Mesendoderm (in vitro differentiated cells): Measurements from ENCODE around the gene C14orf93.

Experiments
- DNase-seq: peaks from one replicate; pipeline ENCODE4 v3.0.0; 2013
- H2AK5ac ChIP-seq: 2 replicates; pipeline ENCODE4 v1.6.1; 2013; ENCODE audit warnings: low read length, inconsistent platforms
- H2BK120ac ChIP-seq: 2 replicates; pipeline ENCODE4 v1.6.1; 2013; ENCODE audit warnings: low read depth, mild to moderate bottlenecking, low read length, moderate library complexity, mixed read lengths
- H2BK15ac ChIP-seq: replicated peaks from 2 replicates; pipeline ENCODE4 v1.6.1; 2013; ENCODE audit warnings: low read depth, mild to moderate bottlenecking, moderate library complexity
- H2BK5ac ChIP-seq: 2 replicates; pipeline ENCODE4 v1.6.1; 2013; ENCODE audit warnings: low read length, inconsistent platforms
- H3K18ac ChIP-seq: 2 replicates; pipeline ENCODE4 v1.6.1; 2013; ENCODE audit warnings: mild to moderate bottlenecking, low read length, mixed read lengths
- H3K23ac ChIP-seq: one replicate; pipeline ENCODE4 v1.6.1; 2013; ENCODE audit warnings: low read length
- H3K27ac ChIP-seq: 2 replicates; pipeline ENCODE4 v1.5.1; 2013; ENCODE audit warnings: low read depth, mild to moderate bottlenecking, inconsistent platforms, low read length, moderate library complexity
- H3K27me3 ChIP-seq: 2 replicates; pipeline ENCODE4 v1.6.1; 2013; ENCODE audit warnings: low read length, control low read depth, mild to moderate bottlenecking, inconsistent platforms; ENCODE audit not compliant: insufficient read depth, poor library complexity
- H3K36me3 ChIP-seq: 2 replicates; pipeline ENCODE4 v1.6.1; 2013; ENCODE audit warnings: low read length, inconsistent platforms; ENCODE audit not compliant: control insufficient read depth, insufficient read depth
- H3K4ac ChIP-seq: one replicate; pipeline ENCODE4 v1.6.1; 2013; ENCODE audit warnings: low read depth, mild to moderate bottlenecking, low read length, moderate library complexity
- H3K4me1 ChIP-seq: 2 replicates; pipeline ENCODE4 v1.6.1; 2013; ENCODE audit warnings: low read depth, low read length, inconsistent platforms; ENCODE audit not compliant: control insufficient read depth
- H3K4me2 ChIP-seq: 2 replicates; pipeline ENCODE4 v1.6.1; 2013; ENCODE audit warnings: low read length
- H3K4me3 ChIP-seq: 2 replicates; pipeline ENCODE4 v1.5.1; 2013; ENCODE audit warnings: mild to moderate bottlenecking, low read length
- H3K56ac ChIP-seq: one replicate; pipeline ENCODE4 v1.6.1; 2013; ENCODE audit warnings: low read length
- H3K79me1 ChIP-seq: 2 replicates; pipeline ENCODE4 v1.6.1; 2013; ENCODE audit warnings: low read length, inconsistent platforms
- H3K79me2 ChIP-seq: 2 replicates; pipeline ENCODE4 v1.6.1; 2013; ENCODE audit warnings: mild to moderate bottlenecking, low read length; ENCODE audit not compliant: control insufficient read depth, insufficient read depth
- H3K9ac ChIP-seq: 2 replicates; pipeline ENCODE4 v1.6.1; 2013; ENCODE audit warnings: low read length, inconsistent platforms
- H4K5ac ChIP-seq: one replicate; pipeline ENCODE4 v1.6.1; 2013; ENCODE audit warnings: low read length
- H4K8ac ChIP-seq: one replicate; pipeline ENCODE4 v1.6.1; 2013; ENCODE audit warnings: low read depth, mild to moderate bottlenecking, control low read depth, low read length, moderate library complexity
- WGBS: extraction: QIAGEN DNeasy Blood & Tissue Kit; methylation state at CpG from one replicate; pipeline ENCODE4 v1.1.7; 2013; ENCODE audit warnings: low lambda C conversion rate, missing lambda C conversion rate; ENCODE audit not compliant: insufficient coverage; ENCODE audit errors: extremely low coverage; 5-methylcytosine and 5-hydroxymethylcytosine counted together

The C14orf93 gene

GRCh38 chr14:23047034-23047634 lies 37.2 kb upstream of the C14orf93 start:
- Histone ChIP-seq H3K79me1 (no peaks in the 10 kb centered on the region), H3K23ac (no peak overlapping the region), H3K4ac (no peak overlapping the region), H3K4me1 (peaks cover 4% of the 10 kb centered on the region), H4K8ac (no peak overlapping the region), H2BK120ac (no peak overlapping the region), H3K18ac (no peak overlapping the region), H2BK5ac (no peak overlapping the region), H3K56ac (no peak overlapping the region), H3K27ac (no peak overlapping the region), H3K4me3 (no peak overlapping the region), H2BK15ac (no peak overlapping the region), H3K4me2 (no peak overlapping the region), H3K9ac (no peak overlapping the region), H3K79me2 (no peaks in the 10 kb centered on the region), H4K5ac (no peak overlapping the region), H3K27me3 (no peaks in the 10 kb centered on the region), H3K36me3 (peaks cover 2% of the 10 kb centered on the region), H2AK5ac (no peak overlapping the region)
- no CpG with 5 or more reads among the region's 6 CpGs for WGBS
- DNase-seq, result no peak

GRCh38 chr14:23045419-23046357 lies 35.7 kb upstream of the C14orf93 start:
- Histone ChIP-seq H3K56ac (no peak overlapping the region), H3K9ac (no peak overlapping the region), H3K4me2 (no peak overlapping the region), H3K27ac (no peak overlapping the region), H3K79me1 (no peaks in the 10 kb centered on the region), H2AK5ac (no peak overlapping the region), H3K4me1 (peaks cover 4% of the 10 kb centered on the region), H3K36me3 (peaks cover 2% of the 10 kb centered on the region), H3K18ac (no peak overlapping the region), H3K4ac (no peak overlapping the region), H4K8ac (no peak overlapping the region), H2BK15ac (no peak overlapping the region), H3K79me2 (no peaks in the 10 kb centered on the region), H3K23ac (no peak overlapping the region), H3K27me3 (no peaks in the 10 kb centered on the region), H3K4me3 (no peak overlapping the region), H4K5ac (no peak overlapping the region), H2BK120ac (no peak overlapping the region), H2BK5ac (no peak overlapping the region)
- no CpG with 5 or more reads among the region's 13 CpGs for WGBS
- DNase-seq, result no peak

GRCh38 chr14:23044840-23045239 lies 34.9 kb upstream of the C14orf93 start:
- no peak overlapping the region for H3K4ac ChIP-seq
- H2BK120ac ChIP-seq, result no peak overlapping the region
- H3K36me3 ChIP-seq, result peaks cover 1% of the 10 kb centered on the region
- no peak overlapping the region for H3K4me2 ChIP-seq
- H3K4me3 ChIP-seq, result no peak overlapping the region
- H3K4me1 ChIP-seq, result peaks cover 4% of the 10 kb centered on the region
- no peak overlapping the region for H3K23ac ChIP-seq
- WGBS, result no CpG with 5 or more reads among the region's 8 CpGs
- no peak overlapping the region for H3K18ac ChIP-seq
- no peak overlapping the region for H3K9ac ChIP-seq
- no peak overlapping the region for H2BK5ac ChIP-seq
- H2AK5ac ChIP-seq, result no peak overlapping the region
- no peaks in the 10 kb centered on the region for H3K79me2 ChIP-seq
- no peak overlapping the region for H4K5ac ChIP-seq
- peak overlapping the region; percentile 59 for H3K56ac ChIP-seq
- H3K79me1 ChIP-seq, result no peaks in the 10 kb centered on the region
- H3K27ac ChIP-seq, result peak overlapping the region; percentile 10
- DNase-seq, result no peak
- no peak overlapping the region for H2BK15ac ChIP-seq
- no peak overlapping the region for H4K8ac ChIP-seq
- no peaks in the 10 kb centered on the region for H3K27me3 ChIP-seq

GRCh38 chr14:23043754-23044153 lies 33.8 kb upstream of the C14orf93 start:
- Histone ChIP-seq H3K79me2 (no peaks in the 10 kb centered on the region), H3K36me3 (no peaks in the 10 kb centered on the region), H3K4me1 (peaks cover 4% of the 10 kb centered on the region), H3K23ac (no peak overlapping the region), H2BK15ac (no peak overlapping the region), H3K4ac (no peak overlapping the region), H4K5ac (no peak overlapping the region), H2BK5ac (no peak overlapping the region), H2BK120ac (no peak overlapping the region), H3K9ac (no peak overlapping the region), H3K56ac (peak overlapping the region; percentile 25), H4K8ac (no peak overlapping the region), H3K4me2 (no peak overlapping the region), H3K79me1 (no peaks in the 10 kb centered on the region), H2AK5ac (no peak overlapping the region), H3K27ac (no peak overlapping the region), H3K4me3 (no peak overlapping the region), H3K18ac (no peak overlapping the region), H3K27me3 (no peaks in the 10 kb centered on the region)
- no CpG with 5 or more reads among the region's 3 CpGs for WGBS
- DNase-seq, result peak; percentile 63

- H2BK5ac ChIP-seq, result no peak overlapping the region
- WGBS, result no CpG with 5 or more reads among the region's 6 CpGs
- H4K8ac ChIP-seq, result no peak overlapping the region
- no peak overlapping the region for H2AK5ac ChIP-seq
- peaks cover 4% of the 10 kb centered on the region for H3K4me1 ChIP-seq
- H2BK15ac ChIP-seq, result no peak overlapping the region
- H3K4me3 ChIP-seq, result no peak overlapping the region
- no peaks in the 10 kb centered on the region for H3K36me3 ChIP-seq
- H3K79me2 ChIP-seq, result no peaks in the 10 kb centered on the region
- no peak overlapping the region for H3K27ac ChIP-seq
- H3K4ac ChIP-seq, result no peak overlapping the region
- H3K18ac ChIP-seq, result no peak overlapping the region
- H3K9ac ChIP-seq, result no peak overlapping the region
- no peak overlapping the region for H3K56ac ChIP-seq
- H3K79me1 ChIP-seq, result no peaks in the 10 kb centered on the region
- no peak overlapping the region for H3K23ac ChIP-seq
- no peak overlapping the region for H4K5ac ChIP-seq
- H2BK120ac ChIP-seq, result no peak overlapping the region
- no peaks in the 10 kb centered on the region for H3K27me3 ChIP-seq
- H3K4me2 ChIP-seq, result no peak overlapping the region
- DNase-seq, result no peak
These were observed 33.2 kb upstream of the C14orf93 start for GRCh38 chr14:23043145-23043544.
